CD4-positive, alpha-beta T cell (primary cell): ENCODE measurements around the gene SNAPC4. TPM values are rescaled to one million over a fixed set of nuclear protein-coding genes. Genes with fewer than 3 reads are reported as not detected.
"Not testable (repeated sequence)": the region's sequence is repeated elsewhere in the genome, so short reads cannot be mapped to it uniquely, and the experiment has no call there.

Experiments used
- ATAC-seq: fragments of 200-7000 bp; cut with Tn5 transposase; one replicate; pipeline ENCODE4 v1.10.0; 2022; ENCODE audit warnings: mild to moderate bottlenecking; ENCODE audit not compliant: poor library complexity
- CTCF ChIA-PET: fragments of 350-600 bp; sonication (Branson Sonifier 250); formaldehyde crosslinking; loops from one replicate; lab custom pipeline; 2021; ENCODE audit warnings: antibody characterized with exemption, inconsistent platforms; lab: Charles Lee
- POLR2A ChIA-PET: fragments of 350-600 bp; sonication (Branson Sonifier 250); formaldehyde crosslinking; loops from one replicate; lab custom pipeline; 2021; ENCODE audit warnings: antibody characterized with exemption, inconsistent platforms; lab: Charles Lee
- DNase-seq, 14 experiments: peaks; one replicate each; pipeline ENCODE4 v3.0.0-alpha.2; 2013 to 2020; ENCODE audit warnings: mixed read lengths in 2 of 14
- H3K27ac ChIP-seq, 2 donors: one replicate each; pipeline versions ENCODE4 v1.5.1 to v1.7.0; 2013; ENCODE audit warnings: low read length in 2 of 2, low read depth in 1 of 2, mild to moderate bottlenecking in 1 of 2
- H3K27me3 ChIP-seq, 2 experiments: 1 replicate in 1 of 2; 2 replicates in 1 of 2; pipeline versions ENCODE4 v1.6.1 to v1.7.0; 2013; ENCODE audit warnings: low read length in 2 of 2, control low read depth in 1 of 2, mild to moderate bottlenecking in 1 of 2, moderate library complexity in 1 of 2; ENCODE audit not compliant: insufficient read depth in 2 of 2, control insufficient read depth in 1 of 2
- H3K36me3 ChIP-seq: one replicate; pipeline ENCODE4 v1.6.1; 2013; ENCODE audit warnings: low read length, control low read depth; ENCODE audit not compliant: insufficient read depth
- H3K4me1 ChIP-seq: one replicate; pipeline ENCODE4 v1.6.1; 2013; ENCODE audit warnings: low read length, control low read depth; ENCODE audit not compliant: insufficient read depth
- H3K4me3 ChIP-seq: one replicate; pipeline ENCODE4 v1.5.1; 2013; ENCODE audit warnings: mild to moderate bottlenecking, low read length, moderate library complexity
- H3K9me3 ChIP-seq, 2 experiments: 1 replicate in 1 of 2; 2 replicates in 1 of 2; pipeline versions ENCODE4 v1.6.1 to v1.7.0; 2013; ENCODE audit warnings: low read length in 2 of 2, mild to moderate bottlenecking in 2 of 2, control low read depth in 1 of 2, moderate library complexity in 1 of 2; ENCODE audit not compliant: control insufficient read depth in 1 of 2, insufficient read depth in 1 of 2
- H3K27ac Mint-ChIP-seq: one replicate; pipeline ENCODE4 v1.8.0; 2020; ENCODE audit warnings: mixed read lengths
- H3K27me3 Mint-ChIP-seq: one replicate; pipeline ENCODE4 v1.8.0; 2021; ENCODE audit warnings: mixed read lengths
- H3K36me3 Mint-ChIP-seq: one replicate; pipeline ENCODE4 v1.8.0; 2021; ENCODE audit warnings: low read depth, mixed read lengths
- H3K4me1 Mint-ChIP-seq: one replicate; pipeline ENCODE4 v1.8.0; 2021; ENCODE audit warnings: low read depth, mixed read lengths
- H3K4me3 Mint-ChIP-seq: one replicate; pipeline ENCODE4 v1.8.0; 2020; ENCODE audit warnings: mild to moderate bottlenecking, mixed read lengths
- H3K9me3 Mint-ChIP-seq: one replicate; pipeline ENCODE4 v1.8.0; 2020; ENCODE audit warnings: mixed read lengths
- intact Hi-C, 2 experiments: fragments of 100-400 bp; cut with DNase I in 1 of 2; cut with micrococcal nuclease in 1 of 2; formaldehyde crosslinking; loops; one replicate each; pipeline versions ENCODE4 v1.15.1 to v1.9.0; 2023 to 2025; cut with DNase I, micrococcal nuclease
- total RNA-seq, 174 experiments: library from RNA in 2 of 174; stranded (reverse) in 2 of 174; gene quantifications; one replicate each; pipeline ENCODE4 v1.2.3 and lab custom pipeline; 2021 to 2026
- TF ChIP-seq, protein P1 (sequence below): fragments of 200-600 bp; IDR thresholded peaks from one replicate; pipeline ENCODE4 v1.8.0; 2022; ENCODE audit warnings: antibody characterized with exemption, mild to moderate bottlenecking

The SNAPC4 gene
- total RNA-seq, 2 experiments from 2014 or later: 7.7 to 8.0 TPM

DNA sequence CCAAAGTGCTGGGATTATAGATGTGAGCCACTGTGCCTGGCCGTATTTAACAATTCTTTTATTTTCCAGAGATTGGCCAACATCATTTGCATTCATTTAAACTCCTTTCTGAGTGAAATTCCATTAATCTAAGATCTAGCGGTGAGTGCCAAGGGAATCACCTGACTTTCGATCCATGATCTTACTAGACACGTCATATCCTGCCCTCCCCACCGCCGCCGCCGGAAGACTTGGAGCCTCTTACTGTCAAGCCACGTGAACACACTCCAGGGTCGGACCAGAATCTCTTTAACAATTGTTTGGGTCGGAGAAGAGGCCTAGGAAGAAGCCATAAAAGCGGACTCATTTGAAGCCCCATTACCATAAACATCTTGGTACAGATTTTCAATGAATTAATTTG is 26.8 kb upstream of the SNAPC4 start:
- no peak overlapping the region for H3K27ac Mint-ChIP-seq
- H3K9me3 Mint-ChIP-seq: no peaks in the 10 kb centered on the region
- ChIA-PET CTCF (no interaction called here), POLR2A (no interaction called here)
- no peaks in the 10 kb centered on the region for H3K4me1 Mint-ChIP-seq
- H3K4me3 Mint-ChIP-seq: no peak overlapping the region
- peaks cover 37% of the 10 kb centered on the region for H3K36me3 Mint-ChIP-seq
- DNase-seq (no peak), ATAC-seq (no peak)
- H3K27me3 Mint-ChIP-seq: no peaks in the 10 kb centered on the region
- H3K4me3 ChIP-seq: no peak overlapping the region
- no peaks in the 10 kb centered on the region for H3K27me3 ChIP-seq
- H3K27ac ChIP-seq: no peak overlapping the region
- intact Hi-C loops: no loop called here
- TF ChIP-seq, protein P1, sequence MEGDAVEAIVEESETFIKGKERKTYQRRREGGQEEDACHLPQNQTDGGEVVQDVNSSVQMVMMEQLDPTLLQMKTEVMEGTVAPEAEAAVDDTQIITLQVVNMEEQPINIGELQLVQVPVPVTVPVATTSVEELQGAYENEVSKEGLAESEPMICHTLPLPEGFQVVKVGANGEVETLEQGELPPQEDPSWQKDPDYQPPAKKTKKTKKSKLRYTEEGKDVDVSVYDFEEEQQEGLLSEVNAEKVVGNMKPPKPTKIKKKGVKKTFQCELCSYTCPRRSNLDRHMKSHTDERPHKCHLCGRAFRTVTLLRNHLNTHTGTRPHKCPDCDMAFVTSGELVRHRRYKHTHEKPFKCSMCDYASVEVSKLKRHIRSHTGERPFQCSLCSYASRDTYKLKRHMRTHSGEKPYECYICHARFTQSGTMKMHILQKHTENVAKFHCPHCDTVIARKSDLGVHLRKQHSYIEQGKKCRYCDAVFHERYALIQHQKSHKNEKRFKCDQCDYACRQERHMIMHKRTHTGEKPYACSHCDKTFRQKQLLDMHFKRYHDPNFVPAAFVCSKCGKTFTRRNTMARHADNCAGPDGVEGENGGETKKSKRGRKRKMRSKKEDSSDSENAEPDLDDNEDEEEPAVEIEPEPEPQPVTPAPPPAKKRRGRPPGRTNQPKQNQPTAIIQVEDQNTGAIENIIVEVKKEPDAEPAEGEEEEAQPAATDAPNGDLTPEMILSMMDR: no peak
- peaks cover 43% of the 10 kb centered on the region for H3K36me3 ChIP-seq
- H3K4me1 ChIP-seq: no peaks in the 10 kb centered on the region
- no peaks in the 10 kb centered on the region for H3K9me3 ChIP-seq

DNA sequence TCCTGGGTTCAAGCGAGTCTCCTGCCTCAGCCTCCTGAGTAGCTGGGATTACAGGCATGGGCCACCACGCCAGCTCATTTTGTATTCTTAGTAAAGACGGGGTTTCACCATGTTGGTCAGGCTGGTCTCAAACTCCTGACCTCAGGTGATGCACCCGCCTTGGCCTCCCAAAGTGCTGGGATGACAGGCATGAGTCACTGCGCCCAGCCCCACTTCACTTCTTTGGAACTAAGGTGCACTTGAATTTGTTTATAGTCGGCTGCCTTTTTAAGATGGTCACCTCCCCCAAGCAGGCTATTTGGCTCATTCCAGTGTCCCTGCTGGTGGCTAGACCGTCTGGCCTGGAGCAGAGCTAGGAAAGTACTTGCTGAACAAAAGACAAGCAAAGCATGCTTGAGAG is 25.4 kb upstream of the SNAPC4 start:
- H3K36me3 Mint-ChIP-seq: peaks cover 42% of the 10 kb centered on the region
- H3K27ac ChIP-seq, H3K9me3 ChIP-seq, DNase-seq, H3K27me3 Mint-ChIP-seq, H3K4me1 Mint-ChIP-seq, H3K27ac Mint-ChIP-seq, H3K9me3 Mint-ChIP-seq, ATAC-seq, H3K4me3 Mint-ChIP-seq, H3K27me3 ChIP-seq, CTCF ChIA-PET, H3K4me1 ChIP-seq, H3K4me3 ChIP-seq, intact Hi-C loops: not testable (repeated sequence)
- H3K36me3 ChIP-seq: peaks cover 51% of the 10 kb centered on the region
- POLR2A ChIA-PET: interaction anchor here (1.1 kb wide), 1 partner anchor 22 kb away, joined by 5 read pairs; no protein-coding TSS in a partner anchor

DNA sequence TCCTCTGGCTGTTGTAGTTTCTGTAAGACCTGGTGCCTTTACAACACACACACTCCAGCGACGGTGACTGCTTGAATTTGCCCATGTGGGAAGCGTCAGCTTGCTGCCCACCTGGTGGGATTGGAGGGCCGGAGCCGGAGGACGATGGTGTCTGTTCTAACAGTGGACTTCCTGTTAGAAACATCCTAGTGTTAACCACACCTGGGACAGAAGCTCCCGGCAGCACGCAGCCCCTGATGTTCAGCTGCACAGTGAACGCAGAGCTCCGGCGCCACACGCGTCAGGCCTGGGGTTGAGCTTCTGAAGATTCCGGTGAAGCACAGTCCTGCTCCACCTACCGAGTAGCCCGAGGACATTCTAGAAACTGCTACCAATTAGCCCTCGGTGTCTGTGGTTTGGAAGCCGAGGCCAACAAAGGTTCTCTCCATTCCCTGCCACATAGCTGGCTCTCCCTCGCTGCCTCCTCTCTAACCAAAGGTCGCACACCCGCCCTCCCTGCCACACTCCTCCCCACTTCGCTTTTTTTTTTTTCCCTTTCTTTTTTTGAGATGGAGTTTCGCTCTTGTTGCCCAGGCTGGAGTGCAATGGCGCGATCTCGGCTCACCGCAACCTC is 24.9 kb upstream of the SNAPC4 start:
- H3K27me3 Mint-ChIP-seq: no peaks in the 10 kb centered on the region

More for the DNA sequence above, 24.9 kb upstream of the SNAPC4 start:
- H3K4me3 ChIP-seq: no peak overlapping the region
- ChIA-PET CTCF (interaction anchor here (0.6 kb wide), 1 partner anchor 61 kb away, joined by 3 read pairs; the partner anchor contains the start of gene DNLZ), POLR2A (interaction anchor here (1.1 kb wide), 1 partner anchor 21 kb away, joined by 5 read pairs; no protein-coding TSS in a partner anchor)
- H3K27ac ChIP-seq: no peak overlapping the region
- H3K27me3 ChIP-seq: no peaks in the 10 kb centered on the region
- TF ChIP-seq, protein P1: no peak
- no peaks in the 10 kb centered on the region for H3K9me3 Mint-ChIP-seq
- no peaks in the 10 kb centered on the region for H3K9me3 ChIP-seq
- no peak overlapping the region for H3K4me3 Mint-ChIP-seq
- intact Hi-C loops: no loop called here
- no peak overlapping the region for H3K27ac Mint-ChIP-seq
- H3K4me1 Mint-ChIP-seq: no peaks in the 10 kb centered on the region
- H3K36me3 ChIP-seq: peaks cover 51% of the 10 kb centered on the region
- ATAC-seq (no peak), DNase-seq (no peak)
- no peaks in the 10 kb centered on the region for H3K4me1 ChIP-seq
- H3K36me3 Mint-ChIP-seq: peaks cover 40% of the 10 kb centered on the region
